Measurements from ENCODE around the gene VARS1. TPM values are rescaled to one million over a fixed set of nuclear protein-coding genes. Genes with fewer than 3 reads are reported as not detected.

Gene VARS1
- total RNA-seq, 1 donor from 2014 or later: 73.4 TPM

DNA sequence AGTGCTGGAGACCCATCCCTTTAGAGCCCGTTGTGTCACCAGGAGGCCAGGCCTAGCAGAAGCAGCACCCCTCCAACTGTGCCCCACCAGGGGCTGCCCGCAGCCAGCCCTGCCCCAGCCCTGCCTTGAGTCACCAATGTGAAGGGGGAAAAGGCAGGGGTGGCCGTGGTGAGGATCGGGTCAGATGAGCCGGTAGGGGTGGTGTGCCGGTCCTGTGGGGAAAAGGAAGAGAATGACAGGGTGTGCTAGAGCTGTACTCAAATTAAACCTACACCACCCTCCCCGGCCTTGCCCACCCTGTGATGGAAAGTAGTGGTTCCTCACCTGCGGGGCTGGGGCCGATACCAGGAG lies 30.0 kb downstream of the VARS1 start:
- Mint-ChIP-seq H3K4me1 (ENCODE audit: unreplicated experiment) (peaks cover 6% of the 10 kb centered on the region), H3K27ac (ENCODE audit: unreplicated experiment) (no peak overlapping the region)
- DNase-seq (ENCODE audit: extremely low spot score, unreplicated experiment): no peak

DNA sequence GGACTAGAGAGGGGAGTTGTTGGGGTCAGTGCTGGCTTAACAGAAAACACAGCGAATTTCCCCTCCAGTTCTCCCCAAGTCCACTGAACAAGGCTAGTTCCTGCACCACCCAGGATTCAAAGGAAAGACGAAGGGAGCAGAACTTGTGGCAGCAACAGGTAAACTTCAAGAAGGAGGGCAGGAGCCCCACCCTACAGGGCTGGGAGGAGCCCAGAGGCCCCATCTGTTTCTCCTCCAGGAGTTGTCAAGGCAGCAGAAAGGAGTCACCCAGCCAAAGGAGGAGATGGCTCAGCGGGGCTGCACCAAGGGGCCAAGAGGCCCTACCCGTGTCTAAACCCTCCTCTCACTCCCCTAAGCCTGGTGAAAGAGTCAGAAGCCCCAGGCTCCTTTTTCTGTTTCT lies 31.4 kb downstream of the VARS1 start:
- Mint-ChIP-seq H3K36me3 (ENCODE audit: unreplicated experiment) (peaks cover 13% of the 10 kb centered on the region), H3K27me3 (ENCODE audit: unreplicated experiment) (no peaks in the 10 kb centered on the region), H3K4me3 (ENCODE audit: unreplicated experiment) (no peak overlapping the region), H3K4me1 (ENCODE audit: unreplicated experiment) (peaks cover 6% of the 10 kb centered on the region), H3K9me3 (ENCODE audit: unreplicated experiment) (no peaks in the 10 kb centered on the region), H3K27ac (ENCODE audit: unreplicated experiment) (no peak overlapping the region)
- DNase-seq (ENCODE audit: extremely low spot score, unreplicated experiment): no peak
- TF ChIP-seq, protein P1, sequence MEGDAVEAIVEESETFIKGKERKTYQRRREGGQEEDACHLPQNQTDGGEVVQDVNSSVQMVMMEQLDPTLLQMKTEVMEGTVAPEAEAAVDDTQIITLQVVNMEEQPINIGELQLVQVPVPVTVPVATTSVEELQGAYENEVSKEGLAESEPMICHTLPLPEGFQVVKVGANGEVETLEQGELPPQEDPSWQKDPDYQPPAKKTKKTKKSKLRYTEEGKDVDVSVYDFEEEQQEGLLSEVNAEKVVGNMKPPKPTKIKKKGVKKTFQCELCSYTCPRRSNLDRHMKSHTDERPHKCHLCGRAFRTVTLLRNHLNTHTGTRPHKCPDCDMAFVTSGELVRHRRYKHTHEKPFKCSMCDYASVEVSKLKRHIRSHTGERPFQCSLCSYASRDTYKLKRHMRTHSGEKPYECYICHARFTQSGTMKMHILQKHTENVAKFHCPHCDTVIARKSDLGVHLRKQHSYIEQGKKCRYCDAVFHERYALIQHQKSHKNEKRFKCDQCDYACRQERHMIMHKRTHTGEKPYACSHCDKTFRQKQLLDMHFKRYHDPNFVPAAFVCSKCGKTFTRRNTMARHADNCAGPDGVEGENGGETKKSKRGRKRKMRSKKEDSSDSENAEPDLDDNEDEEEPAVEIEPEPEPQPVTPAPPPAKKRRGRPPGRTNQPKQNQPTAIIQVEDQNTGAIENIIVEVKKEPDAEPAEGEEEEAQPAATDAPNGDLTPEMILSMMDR (IDR thresholded peaks at IDR 0.05): no peak

More for the DNA sequence above, 30.0 kb downstream of the VARS1 start:
- Mint-ChIP-seq H3K27me3 (ENCODE audit: unreplicated experiment) (no peaks in the 10 kb centered on the region), H3K9me3 (ENCODE audit: unreplicated experiment) (no peaks in the 10 kb centered on the region), H3K4me3 (ENCODE audit: unreplicated experiment) (no peak overlapping the region), H3K36me3 (ENCODE audit: unreplicated experiment) (peaks cover 7% of the 10 kb centered on the region)
- TF ChIP-seq, protein P1 (IDR thresholded peaks at IDR 0.05): no peak

DNA sequence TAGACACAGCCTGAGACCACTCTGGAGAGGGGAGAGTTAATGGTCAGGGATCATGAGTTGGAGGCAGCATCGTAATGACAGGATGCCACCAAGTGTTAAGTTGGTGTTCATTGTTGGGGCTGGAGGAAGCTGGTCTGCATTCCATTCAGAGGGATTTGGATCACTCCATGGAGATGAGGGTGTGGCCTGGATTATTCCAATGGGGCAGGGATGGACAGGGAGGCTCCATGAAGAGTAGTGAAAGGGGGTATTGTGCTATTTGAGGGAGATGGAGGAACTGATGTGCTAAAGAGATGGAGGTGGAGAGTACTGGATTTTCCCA lies 32.0 kb downstream of the VARS1 start:
- H3K27me3 Mint-ChIP-seq (ENCODE audit: unreplicated experiment): no peaks in the 10 kb centered on the region
- H3K36me3 Mint-ChIP-seq (ENCODE audit: unreplicated experiment): peaks cover 13% of the 10 kb centered on the region
- no peak overlapping the region for H3K4me3 Mint-ChIP-seq (ENCODE audit: unreplicated experiment)
- DNase-seq (ENCODE audit: extremely low spot score, unreplicated experiment): no peak
- H3K27ac Mint-ChIP-seq (ENCODE audit: unreplicated experiment): peak overlapping the region; percentile 2
- no peaks in the 10 kb centered on the region for H3K9me3 Mint-ChIP-seq (ENCODE audit: unreplicated experiment)
- peaks cover 6% of the 10 kb centered on the region for H3K4me1 Mint-ChIP-seq (ENCODE audit: unreplicated experiment)
- TF ChIP-seq, protein P1 (IDR thresholded peaks at IDR 0.05): no peak

DNA sequence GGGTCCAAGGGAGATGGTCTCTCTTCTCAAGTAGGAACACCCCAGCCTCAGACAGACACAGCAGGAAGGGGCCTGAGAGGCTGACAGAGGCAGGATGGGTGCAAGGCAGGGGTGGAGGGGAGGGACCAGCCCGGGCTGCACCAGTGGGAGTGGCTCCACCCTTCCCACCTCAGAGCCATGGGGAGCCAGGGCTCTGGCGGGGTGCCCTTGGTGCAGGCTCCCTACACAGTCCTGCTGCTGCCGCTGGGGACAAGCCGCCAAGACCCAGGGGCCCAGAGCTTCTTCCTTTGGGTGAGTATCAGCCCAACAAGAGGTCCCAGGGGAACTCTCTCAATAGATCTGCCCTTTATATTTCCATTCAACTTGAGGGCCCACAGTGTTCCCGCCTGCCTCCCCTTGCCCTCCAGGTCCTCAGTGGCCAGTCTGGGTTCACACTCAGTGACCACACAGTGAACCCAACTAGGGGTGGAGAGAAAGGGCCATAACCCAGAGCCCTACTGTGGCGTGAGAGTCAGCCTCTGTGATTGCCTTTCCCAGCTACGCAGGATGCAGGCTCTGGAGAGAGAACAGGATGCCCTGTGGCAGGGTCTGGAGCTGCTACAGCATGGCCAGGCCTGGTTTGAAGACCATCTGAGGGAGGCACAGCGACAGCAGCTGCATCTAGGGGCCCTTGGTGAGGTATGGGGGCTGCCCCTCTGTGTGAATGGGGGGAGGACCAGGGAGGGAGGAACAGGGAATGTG lies 32.5 kb downstream of the VARS1 start:
- Mint-ChIP-seq H3K4me1 (ENCODE audit: unreplicated experiment) (peaks cover 6% of the 10 kb centered on the region), H3K4me3 (ENCODE audit: unreplicated experiment) (no peak overlapping the region), H3K27me3 (ENCODE audit: unreplicated experiment) (no peaks in the 10 kb centered on the region), H3K36me3 (ENCODE audit: unreplicated experiment) (peaks cover 13% of the 10 kb centered on the region), H3K27ac (ENCODE audit: unreplicated experiment) (peak overlapping the region; percentile 2), H3K9me3 (ENCODE audit: unreplicated experiment) (no peaks in the 10 kb centered on the region)
- TF ChIP-seq, protein P1 (IDR thresholded peaks at IDR 0.05): no peak
- no peak for DNase-seq (ENCODE audit: extremely low spot score, unreplicated experiment)

DNA sequence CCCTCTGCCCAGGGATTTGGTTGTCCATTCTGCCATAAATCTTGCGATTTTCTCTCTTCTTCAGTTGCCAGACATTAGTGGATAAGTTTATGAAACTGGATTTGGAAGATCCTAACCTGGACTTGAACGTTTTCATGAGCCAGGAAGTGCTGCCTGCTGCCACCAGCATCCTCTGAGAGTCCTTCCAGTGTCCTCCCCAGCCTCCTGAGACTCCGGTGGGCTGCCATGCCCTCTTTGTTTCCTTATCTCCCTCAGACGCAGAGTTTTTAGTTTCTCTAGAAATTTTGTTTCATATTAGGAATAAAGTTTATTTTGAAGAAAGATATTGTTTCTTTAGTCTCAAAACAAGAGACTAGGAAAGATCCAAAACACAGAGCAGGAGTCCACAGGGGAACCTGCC lies 33.2 kb downstream of the VARS1 start, which contains the start of gene SAPCD1:
Gene SAPCD1, plus strand, starts transcription at position 301 of the 400 bp plus-strand sequence. CDS start 399 bp downstream, outside the sequence.
- Mint-ChIP-seq H3K9me3 (ENCODE audit: unreplicated experiment) (no peaks in the 10 kb centered on the region), H3K4me1 (ENCODE audit: unreplicated experiment) (peaks cover 6% of the 10 kb centered on the region), H3K36me3 (ENCODE audit: unreplicated experiment) (peaks cover 13% of the 10 kb centered on the region), H3K27me3 (ENCODE audit: unreplicated experiment) (no peaks in the 10 kb centered on the region), H3K27ac (ENCODE audit: unreplicated experiment) (peak within 1 kb of the TSS; percentile 2), H3K4me3 (ENCODE audit: unreplicated experiment) (no peak within 1 kb of the TSS)
- no peak for DNase-seq (ENCODE audit: extremely low spot score, unreplicated experiment)
- TF ChIP-seq, protein P1 (IDR thresholded peaks at IDR 0.05): no peak
